OCI-LY1 (cell line): ENCODE data around the gene SHROOM1.

Experiments used
- CTCF ChIP-seq: fragments of 200-600 bp; sonication (generic), shearing (Covaris generic); IDR thresholded peaks from 2 replicates; pipeline ENCODE4 v1.5.1; 2017; ENCODE audit warnings: mild to moderate bottlenecking, antibody characterized with exemption, low read length, moderate library complexity, mixed read lengths
- EZH2 ChIP-seq: fragments of 200-600 bp; sonication (generic), shearing (Covaris generic); IDR thresholded peaks from 2 replicates; pipeline ENCODE4 v1.8.0; 2017; ENCODE audit warnings: borderline replicate concordance, mixed run types, mild to moderate bottlenecking, antibody characterized with exemption, low read length, moderate library complexity, mixed read lengths

GRCh38 chr5:132877938-132878337 lies 47.5 kb upstream of the SHROOM1 start:
- no peak for TF ChIP-seq CTCF
- no peak for TF ChIP-seq EZH2
